ENCODE results near the gene CRLF1.

The CRLF1 gene

GRCh38 chr19:18634612-18635297 lies 28.2 kb upstream of the CRLF1 start:
- FAIRE-seq = no peak
- no peak for TF ChIP-seq POLR2A (IDR thresholded peaks at IDR 0.05; ENCODE audit: low read depth, low read length)
- no peak for TF ChIP-seq POLR2AphosphoS5 (IDR thresholded peaks at IDR 0.05; ENCODE audit: low read depth, low read length)
- DNase-seq (ENCODE audit: insufficient read length) = no peak

- FAIRE-seq (no peak), DNase-seq (ENCODE audit: insufficient read length) (no peak)
Measured at GRCh38 chr19:18633321-18633720, 26.7 kb upstream of the CRLF1 start.

GRCh38 chr19:18629166-18630088 lies 22.8 kb upstream of the CRLF1 start:
- DNase-seq (ENCODE audit: insufficient read length) = no peak
- TF ChIP-seq POLR2A (IDR thresholded peaks at IDR 0.05; ENCODE audit: low read depth, low read length) (no peak), TAF1 (IDR thresholded peaks at IDR 0.05; ENCODE audit: borderline replicate concordance, low read depth, low read length) (no peak), POLR2AphosphoS5 (IDR thresholded peaks at IDR 0.05; ENCODE audit: low read depth, low read length) (no peak)
- no peak for FAIRE-seq

More at GRCh38 chr19:18633321-18633720, 26.7 kb upstream of the CRLF1 start:
- no peak for TF ChIP-seq TAF1 (IDR thresholded peaks at IDR 0.05; ENCODE audit: borderline replicate concordance, low read depth, low read length)
- TF ChIP-seq POLR2A (IDR thresholded peaks at IDR 0.05; ENCODE audit: low read depth, low read length) = no peak
- no peak for TF ChIP-seq POLR2AphosphoS5 (IDR thresholded peaks at IDR 0.05; ENCODE audit: low read depth, low read length)

GRCh38 chr19:18626906-18627305 lies 20.3 kb upstream of the CRLF1 start:
- DNase-seq (ENCODE audit: insufficient read length) (no peak), FAIRE-seq (no peak)
- TF ChIP-seq POLR2A (IDR thresholded peaks at IDR 0.05; ENCODE audit: low read depth, low read length) = no peak
- TF ChIP-seq TAF1 (IDR thresholded peaks at IDR 0.05; ENCODE audit: borderline replicate concordance, low read depth, low read length) = no peak
- no peak for TF ChIP-seq POLR2AphosphoS5 (IDR thresholded peaks at IDR 0.05; ENCODE audit: low read depth, low read length)

GRCh38 chr19:18620902-18621301 lies 14.3 kb upstream of the CRLF1 start:
- DNase-seq (ENCODE audit: insufficient read length) = no peak
- TF ChIP-seq POLR2A (IDR thresholded peaks at IDR 0.05; ENCODE audit: low read depth, low read length) = no peak
- no peak for TF ChIP-seq POLR2AphosphoS5 (IDR thresholded peaks at IDR 0.05; ENCODE audit: low read depth, low read length)
- FAIRE-seq = no peak

- no peak for FAIRE-seq
- TF ChIP-seq TAF1 (IDR thresholded peaks at IDR 0.05; ENCODE audit: borderline replicate concordance, low read depth, low read length) = no peak
- TF ChIP-seq POLR2AphosphoS5 (IDR thresholded peaks at IDR 0.05; ENCODE audit: low read depth, low read length) = no peak
- TF ChIP-seq POLR2A (IDR thresholded peaks at IDR 0.05; ENCODE audit: low read depth, low read length) = no peak
- DNase-seq (ENCODE audit: insufficient read length) = no peak
Measured at GRCh38 chr19:18620311-18620710, 13.7 kb upstream of the CRLF1 start.

GRCh38 chr19:18618236-18618635 lies 11.6 kb upstream of the CRLF1 start:
- TF ChIP-seq POLR2A (IDR thresholded peaks at IDR 0.05; ENCODE audit: low read depth, low read length) = no peak
- no peak for TF ChIP-seq TAF1 (IDR thresholded peaks at IDR 0.05; ENCODE audit: borderline replicate concordance, low read depth, low read length)
- TF ChIP-seq POLR2AphosphoS5 (IDR thresholded peaks at IDR 0.05; ENCODE audit: low read depth, low read length) = no peak
- DNase-seq (ENCODE audit: insufficient read length) (no peak), FAIRE-seq (no peak)

GRCh38 chr19:18617562-18617961 lies 11.0 kb upstream of the CRLF1 start:
- no peak for TF ChIP-seq TAF1 (IDR thresholded peaks at IDR 0.05; ENCODE audit: borderline replicate concordance, low read depth, low read length)
- TF ChIP-seq POLR2AphosphoS5 (IDR thresholded peaks at IDR 0.05; ENCODE audit: low read depth, low read length) = no peak
- no peak for DNase-seq (ENCODE audit: insufficient read length)
- FAIRE-seq = no peak

GRCh38 chr19:18616023-18616422 lies 9.4 kb upstream of the CRLF1 start:
- DNase-seq (ENCODE audit: insufficient read length) (no peak), FAIRE-seq (no peak)
- TF ChIP-seq TAF1 (IDR thresholded peaks at IDR 0.05; ENCODE audit: borderline replicate concordance, low read depth, low read length) = no peak
- no peak for TF ChIP-seq POLR2AphosphoS5 (IDR thresholded peaks at IDR 0.05; ENCODE audit: low read depth, low read length)
- no peak for TF ChIP-seq POLR2A (IDR thresholded peaks at IDR 0.05; ENCODE audit: low read depth, low read length)

- no peak for DNase-seq (ENCODE audit: insufficient read length)
- no peak for FAIRE-seq
- TF ChIP-seq POLR2AphosphoS5 (IDR thresholded peaks at IDR 0.05; ENCODE audit: low read depth, low read length) = no peak
- TF ChIP-seq POLR2A (IDR thresholded peaks at IDR 0.05; ENCODE audit: low read depth, low read length) = no peak
- TF ChIP-seq TAF1 (IDR thresholded peaks at IDR 0.05; ENCODE audit: borderline replicate concordance, low read depth, low read length) = no peak
Measured at GRCh38 chr19:18613589-18614234, 7.1 kb upstream of the CRLF1 start.

GRCh38 chr19:18612772-18613588 lies 6.4 kb upstream of the CRLF1 start, which contains the start of gene TMEM59L:
Gene TMEM59L (plus strand): TSS chr19:18612870. CDS start chr19:18612959, 89 bp downstream.
- TF ChIP-seq POLR2AphosphoS5 (IDR thresholded peaks at IDR 0.05; ENCODE audit: low read depth, low read length) (no peak), POLR2A (IDR thresholded peaks at IDR 0.05; ENCODE audit: low read depth, low read length) (no peak), TAF1 (IDR thresholded peaks at IDR 0.05; ENCODE audit: borderline replicate concordance, low read depth, low read length) (no peak)
- DNase-seq (ENCODE audit: insufficient read length) = no peak
- no peak for FAIRE-seq
